GM18505 (cell line): ENCODE results near the gene LBX2.
"Not testable (repeated sequence)": the region's sequence is repeated elsewhere in the genome, so short reads cannot be mapped to it uniquely, and the experiment has no call there.

Experiments used
- ATAC-seq: cut with Tn5 transposase; IDR thresholded peaks from one replicate; pipeline ENCODE4 v1.9.1; 2021; ENCODE audit not compliant: unreplicated experiment
- POLR2A ChIP-seq: IDR thresholded peaks from 4 replicates; pipeline ENCODE4 v1.6.1; 2011; ENCODE audit warnings: borderline replicate concordance; ENCODE audit not compliant: insufficient read depth, insufficient read length; ENCODE audit errors: extremely low read depth

Gene LBX2

GRCh38 chr2:74491648-74492544 lies 7.5 kb downstream of the LBX2 start:
- ATAC-seq = no peak
- no peak for TF ChIP-seq POLR2A

- no peak for ATAC-seq
- no peak for TF ChIP-seq POLR2A
These were observed 9.5 kb downstream of the LBX2 start for GRCh38 chr2:74489906-74490305.

DNA sequence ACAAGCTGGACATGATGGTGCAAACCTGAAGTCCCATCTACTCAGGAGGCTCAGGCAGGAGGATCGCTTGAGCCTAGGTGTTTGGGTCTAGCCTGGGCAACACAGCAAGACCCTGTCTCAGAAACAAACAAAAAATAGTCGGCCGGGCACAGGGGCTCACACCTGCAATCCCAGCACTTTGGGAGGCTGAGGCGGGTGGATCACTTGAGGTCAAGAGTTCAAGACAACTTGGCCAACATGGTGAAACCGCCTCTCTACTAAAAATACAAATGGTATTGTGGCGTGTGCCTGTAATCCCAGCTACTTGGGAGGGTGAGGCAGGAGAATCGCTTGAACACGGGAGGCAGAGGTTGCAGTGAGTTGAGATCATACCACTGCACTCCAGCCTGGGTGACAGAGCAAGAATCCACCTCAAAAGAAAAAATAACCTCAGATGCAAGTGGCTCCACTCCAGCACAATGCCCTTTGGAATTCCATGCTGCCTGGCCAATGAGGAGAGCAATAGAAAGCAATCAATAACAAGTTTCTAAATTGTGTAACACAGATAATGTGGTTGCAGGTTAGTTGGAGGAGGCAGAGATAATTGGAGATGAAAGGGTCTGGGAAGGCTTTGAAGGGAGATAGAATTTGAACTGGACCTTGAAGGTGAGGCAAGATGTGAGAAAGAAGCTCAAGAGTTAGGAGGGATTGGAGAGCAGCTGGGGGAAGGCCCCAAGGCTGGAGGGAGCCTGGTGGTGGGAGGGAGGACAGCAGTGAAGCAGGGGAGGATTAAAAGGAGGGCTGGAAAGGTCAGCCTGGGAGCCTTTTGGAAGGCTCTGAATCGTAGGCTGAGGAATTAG lies 10.5 kb downstream of the LBX2 start:
- no peak for TF ChIP-seq POLR2A
- ATAC-seq = no peak

GRCh38 chr2:74486141-74486540 lies 13.3 kb downstream of the LBX2 start:
- no peak for TF ChIP-seq POLR2A
- ATAC-seq = no peak

DNA sequence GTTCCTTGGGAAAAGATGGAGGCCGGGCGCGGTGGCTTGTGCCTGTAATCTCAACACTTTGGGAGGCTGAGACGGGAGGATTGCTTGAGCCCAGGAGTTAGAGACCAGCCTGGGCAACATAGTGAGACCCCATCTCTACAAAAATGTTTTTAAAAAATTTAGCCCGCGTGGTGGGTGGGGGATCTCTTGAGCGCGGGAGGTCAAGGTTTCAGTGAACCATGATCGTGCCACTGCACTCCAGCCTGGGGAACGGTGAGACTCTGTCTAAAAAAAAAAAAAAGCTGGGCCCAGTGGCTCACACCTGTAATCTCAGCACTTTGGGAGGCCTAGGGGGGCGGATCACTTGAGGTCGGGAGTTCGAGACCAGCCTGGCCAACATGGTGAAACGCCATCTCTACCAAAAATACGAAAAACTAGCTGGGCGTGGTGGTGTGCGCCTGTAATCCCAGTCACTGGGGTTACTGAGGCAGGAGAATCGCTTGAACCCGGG lies 15.7 kb downstream of the LBX2 start:
- not testable (repeated sequence) for ATAC-seq

- peak; percentile 83 for ATAC-seq
- TF ChIP-seq POLR2A = peak; percentile 76
These were observed 16.4 kb downstream of the LBX2 start, which contains the start of the genes CCDC142 and TTC31 for GRCh38 chr2:74482801-74483674. CCDC142 (minus strand) TSS chr2:74482998; CDS start chr2:74482837, 161 bp downstream. TTC31 (plus strand) TSS chr2:74483081; CDS start chr2:74483096, 15 bp downstream.

DNA sequence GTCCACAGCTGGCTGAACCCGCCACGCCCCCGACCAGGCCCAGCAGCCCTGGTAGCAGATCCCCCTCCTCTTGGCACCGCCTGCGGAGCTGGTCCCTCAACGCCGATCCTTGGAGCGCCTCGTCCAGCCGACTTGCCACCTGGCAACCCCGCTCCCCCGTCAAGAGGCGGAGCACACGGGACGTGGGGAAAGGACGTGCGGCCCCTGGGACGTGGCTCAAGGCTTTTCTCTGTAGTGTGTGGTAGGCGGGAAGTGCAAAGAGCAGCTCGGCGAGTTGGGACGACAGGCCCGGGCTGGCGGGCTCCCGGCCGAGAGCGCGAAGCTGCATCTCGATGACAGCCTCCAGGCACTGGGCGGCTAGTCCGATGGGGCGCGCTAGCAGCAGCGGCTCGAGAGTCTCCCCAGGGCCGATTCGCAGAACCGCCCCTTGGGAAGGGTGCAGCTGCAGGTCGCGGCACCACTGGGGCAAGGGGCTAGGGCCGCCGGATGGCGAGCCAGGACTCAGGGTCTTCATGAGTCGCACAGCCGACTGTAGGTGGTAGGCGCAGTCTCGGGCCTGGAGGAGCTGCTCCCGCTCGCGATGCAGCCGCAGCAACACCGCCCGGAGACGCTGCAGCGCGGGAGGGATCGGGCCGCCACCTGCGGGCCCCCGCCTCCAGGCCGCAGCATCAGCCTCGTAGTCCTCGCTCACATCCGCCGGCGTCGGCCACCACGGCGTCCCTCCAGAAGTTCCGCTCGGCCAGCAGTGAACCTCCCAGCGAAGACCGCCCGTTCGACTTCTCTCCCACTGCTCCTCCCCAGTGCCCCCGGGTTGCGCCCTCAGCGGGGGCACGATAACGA lies 17.2 kb downstream of the LBX2 start:
- TF ChIP-seq POLR2A = no peak
- peak; percentile 36 for ATAC-seq

- TF ChIP-seq POLR2A = no peak
- no peak for ATAC-seq
These were observed 18.0 kb downstream of the LBX2 start for GRCh38 chr2:74481431-74481830.

DNA sequence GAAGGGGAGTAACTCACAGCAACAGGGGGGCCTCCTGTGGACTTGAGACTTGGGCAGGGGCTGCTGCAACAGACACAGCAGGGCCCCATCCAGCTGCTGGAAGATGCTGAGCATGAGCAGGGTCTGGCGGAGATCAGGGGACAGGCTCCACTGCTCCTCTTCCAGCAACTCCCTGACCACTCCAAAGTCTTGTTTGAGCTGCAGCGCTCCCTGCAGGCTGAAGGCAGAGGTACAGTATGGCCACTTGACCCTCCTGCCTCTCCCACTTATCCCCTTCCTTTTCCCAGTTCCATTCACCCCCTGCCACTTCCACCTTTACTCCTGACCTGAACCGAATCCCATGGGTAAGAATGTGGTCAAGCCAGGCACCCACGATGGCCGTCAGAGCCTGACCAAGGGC lies 24.5 kb downstream of the LBX2 start:
- TF ChIP-seq POLR2A = no peak
- no peak for ATAC-seq

DNA sequence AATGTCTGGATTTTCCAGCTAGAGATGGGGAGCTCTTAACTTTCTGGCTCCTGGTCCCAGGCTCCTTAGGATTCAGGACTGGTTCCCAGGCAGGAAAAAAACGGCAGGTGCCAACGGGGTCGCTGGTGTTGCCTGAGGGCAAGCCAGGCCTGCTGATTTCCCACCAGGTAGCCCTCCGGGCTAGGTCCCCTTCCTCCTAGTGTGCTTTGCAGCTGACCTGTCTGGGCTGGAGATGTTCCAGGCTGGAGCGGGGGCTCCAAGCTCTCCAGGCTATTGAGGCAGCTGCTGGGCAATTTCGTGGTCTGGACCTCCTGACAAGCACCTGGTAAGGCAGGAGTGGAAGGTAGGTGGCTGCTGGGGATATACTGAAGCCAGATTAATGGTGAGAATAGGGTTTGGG lies 24.9 kb downstream of the LBX2 start:
- ATAC-seq = no peak
- no peak for TF ChIP-seq POLR2A

DNA sequence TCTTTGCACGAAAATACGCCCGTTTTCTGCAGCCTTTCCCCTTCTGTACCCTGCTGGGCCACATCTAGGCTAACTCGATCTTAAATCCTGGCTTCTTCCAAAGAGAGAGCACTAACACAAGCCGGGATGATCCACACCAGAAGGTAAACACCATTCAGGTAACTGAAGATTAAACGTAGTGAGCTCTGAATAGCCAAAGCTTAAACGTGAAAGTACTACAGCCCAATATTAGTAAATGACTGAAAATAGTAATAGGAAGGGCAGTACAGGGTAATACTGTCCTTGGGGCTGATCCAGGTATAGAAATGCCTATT lies 26.5 kb downstream of the LBX2 start:
- TF ChIP-seq POLR2A = no peak
- no peak for ATAC-seq
